Measurements from ENCODE around the gene SPPL3.

The SPPL3 gene

GRCh38 chr12:120874547-120875245, 29.5 kb downstream of the SPPL3 start:
- no peak for DNase-seq

GRCh38 chr12:120873226-120873625, 30.9 kb downstream of the SPPL3 start:
- TF ChIP-seq GATA1 (IDR thresholded peaks at IDR 0.05; ENCODE audit: low read depth, low read length) = no peak
- TF ChIP-seq POLR2A (IDR thresholded peaks at IDR 0.05; ENCODE audit: low read length) = no peak
- no peak for DNase-seq

More at GRCh38 chr12:120874547-120875245, 29.5 kb downstream of the SPPL3 start:
- TF ChIP-seq POLR2A (IDR thresholded peaks at IDR 0.05; ENCODE audit: low read length) = no peak
- no peak for TF ChIP-seq GATA1 (IDR thresholded peaks at IDR 0.05; ENCODE audit: low read depth, low read length)

GRCh38 chr12:120872487-120872886, 31.7 kb downstream of the SPPL3 start:
- no peak for TF ChIP-seq GATA1 (IDR thresholded peaks at IDR 0.05; ENCODE audit: low read depth, low read length)
- no peak for TF ChIP-seq POLR2A (IDR thresholded peaks at IDR 0.05; ENCODE audit: low read length)
- DNase-seq = no peak

- no peak for DNase-seq
- TF ChIP-seq GATA1 (IDR thresholded peaks at IDR 0.05; ENCODE audit: low read depth, low read length) (no peak), POLR2A (IDR thresholded peaks at IDR 0.05; ENCODE audit: low read length) (no peak)
These were observed 33.7 kb downstream of the SPPL3 start for GRCh38 chr12:120870415-120870814.

GRCh38 chr12:120869376-120869775, 34.8 kb downstream of the SPPL3 start:
- DNase-seq = no peak
- TF ChIP-seq POLR2A (IDR thresholded peaks at IDR 0.05; ENCODE audit: low read length) = no peak
- TF ChIP-seq GATA1 (IDR thresholded peaks at IDR 0.05; ENCODE audit: low read depth, low read length) = no peak

GRCh38 chr12:120866108-120866507, 38.0 kb downstream of the SPPL3 start:
- TF ChIP-seq GATA1 (IDR thresholded peaks at IDR 0.05; ENCODE audit: low read depth, low read length) = no peak
- no peak for TF ChIP-seq POLR2A (IDR thresholded peaks at IDR 0.05; ENCODE audit: low read length)
- no peak for DNase-seq

GRCh38 chr12:120865098-120865497, 39.1 kb downstream of the SPPL3 start:
- TF ChIP-seq POLR2A (IDR thresholded peaks at IDR 0.05; ENCODE audit: low read length) (no peak), GATA1 (IDR thresholded peaks at IDR 0.05; ENCODE audit: low read depth, low read length) (no peak)
- DNase-seq = peak; percentile 12 to 53

GRCh38 chr12:120862664-120863063, 41.5 kb downstream of the SPPL3 start:
- no peak for TF ChIP-seq GATA1 (IDR thresholded peaks at IDR 0.05; ENCODE audit: low read depth, low read length)
- no peak for TF ChIP-seq POLR2A (IDR thresholded peaks at IDR 0.05; ENCODE audit: low read length)
- no peak for DNase-seq

- TF ChIP-seq POLR2A (IDR thresholded peaks at IDR 0.05; ENCODE audit: low read length) = no peak
- no peak for DNase-seq
These were observed 42.9 kb downstream of the SPPL3 start for GRCh38 chr12:120861074-120861795.

GRCh38 chr12:120858306-120859088, 45.7 kb downstream of the SPPL3 start:
- DNase-seq = no peak
- TF ChIP-seq POLR2A (IDR thresholded peaks at IDR 0.05; ENCODE audit: low read length) (no peak), GATA1 (IDR thresholded peaks at IDR 0.05; ENCODE audit: low read depth, low read length) (no peak)

- DNase-seq = peak in 1 of 2 experiments; percentile 15
- no peak for TF ChIP-seq GATA1 (IDR thresholded peaks at IDR 0.05; ENCODE audit: low read depth, low read length)
- TF ChIP-seq POLR2A (IDR thresholded peaks at IDR 0.05; ENCODE audit: low read length) = no peak
These were observed 47.2 kb downstream of the SPPL3 start for GRCh38 chr12:120856980-120857379.

GRCh38 chr12:120855823-120856588, 48.2 kb downstream of the SPPL3 start:
- no peak for DNase-seq
- no peak for TF ChIP-seq GATA1 (IDR thresholded peaks at IDR 0.05; ENCODE audit: low read depth, low read length)
- no peak for TF ChIP-seq POLR2A (IDR thresholded peaks at IDR 0.05; ENCODE audit: low read length)

- TF ChIP-seq POLR2A (IDR thresholded peaks at IDR 0.05; ENCODE audit: low read length) (no peak), GATA1 (IDR thresholded peaks at IDR 0.05; ENCODE audit: low read depth, low read length) (no peak)
- DNase-seq = no peak
These were observed 49.4 kb downstream of the SPPL3 start for GRCh38 chr12:120854804-120855203.

Data from erythroblast (primary cell).